ENCODE results near the gene MOB3B. TPM values are rescaled to one million over a fixed set of nuclear protein-coding genes. Genes with fewer than 3 reads are reported as not detected.

Gene MOB3B
- total RNA-seq, 4 donors from 2014 or later = 8.2 to 16.5 (median 10.5) TPM

DNA sequence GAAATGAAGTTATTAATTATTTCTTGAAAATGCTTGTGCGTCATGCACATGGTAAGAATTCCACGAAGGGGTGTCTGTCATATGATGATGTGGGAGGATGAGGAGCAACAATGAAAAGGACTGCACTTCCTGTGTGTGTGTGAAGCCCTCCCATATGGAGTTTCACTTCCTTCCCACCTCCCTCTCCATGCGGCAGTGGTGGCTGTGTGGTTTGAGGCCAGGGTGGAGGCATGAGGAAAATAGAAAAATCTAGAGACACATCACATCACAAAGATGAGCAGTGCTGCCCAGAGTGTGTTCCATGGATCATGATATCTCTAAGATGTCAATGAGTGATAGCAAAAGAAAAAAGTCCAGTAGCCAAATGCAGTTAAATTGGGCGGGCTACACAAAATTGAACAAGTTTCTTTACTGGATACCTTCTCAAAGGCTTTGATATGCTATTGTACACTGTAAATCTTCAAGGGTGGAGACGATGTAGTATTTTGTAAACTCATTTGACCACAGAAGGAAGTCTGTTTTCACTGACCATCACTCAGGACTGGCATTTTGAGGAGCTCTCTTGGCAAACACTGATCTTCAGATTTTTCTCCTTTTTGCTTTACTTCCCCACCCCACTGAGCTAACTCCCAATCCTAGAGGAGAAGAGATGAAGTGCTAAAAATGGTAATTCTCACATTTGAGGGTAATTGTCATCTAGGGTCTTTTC, 177.0 kb downstream of the MOB3B start:
- DNase-seq (ENCODE audit: low spot score in 2 of 2) = no peak
- H3K4me3 ChIP-seq (ENCODE audit: low read depth, poor library complexity, severe bottlenecking) = no peak overlapping the region
- intact Hi-C loops (cut with DNase I; ENCODE audit: low total_unique reads) = no loop called here

DNA sequence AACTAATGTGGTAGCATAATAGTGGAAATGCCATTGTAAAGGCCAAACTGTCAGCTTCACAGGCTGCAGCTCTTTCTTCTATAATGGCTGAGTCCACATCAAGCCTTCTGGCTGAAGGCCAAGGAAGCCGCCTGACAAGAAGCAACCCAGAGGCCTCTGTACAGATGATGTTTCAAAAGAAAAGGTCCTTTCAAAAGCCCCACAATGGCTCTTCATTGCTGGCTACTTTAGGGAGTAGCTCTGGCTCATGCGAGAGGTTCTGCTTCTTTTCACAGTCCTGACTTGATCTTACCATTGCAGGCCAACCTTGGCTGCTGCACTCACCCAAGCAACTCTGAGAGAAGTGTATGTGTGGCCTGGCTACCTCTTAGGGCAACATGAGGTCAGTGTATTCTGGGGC, 178.2 kb downstream of the MOB3B start:
- H3K4me3 ChIP-seq (ENCODE audit: low read depth, poor library complexity, severe bottlenecking) = no peak overlapping the region
- no peak for DNase-seq (ENCODE audit: low spot score in 2 of 2)
- WGBS, 2 donors = 50 to 70% methylated on average over 2 of the region's 2 CpGs
- intact Hi-C loops (cut with DNase I; ENCODE audit: low total_unique reads) = no loop called here
- TF ChIP-seq, protein P1, sequence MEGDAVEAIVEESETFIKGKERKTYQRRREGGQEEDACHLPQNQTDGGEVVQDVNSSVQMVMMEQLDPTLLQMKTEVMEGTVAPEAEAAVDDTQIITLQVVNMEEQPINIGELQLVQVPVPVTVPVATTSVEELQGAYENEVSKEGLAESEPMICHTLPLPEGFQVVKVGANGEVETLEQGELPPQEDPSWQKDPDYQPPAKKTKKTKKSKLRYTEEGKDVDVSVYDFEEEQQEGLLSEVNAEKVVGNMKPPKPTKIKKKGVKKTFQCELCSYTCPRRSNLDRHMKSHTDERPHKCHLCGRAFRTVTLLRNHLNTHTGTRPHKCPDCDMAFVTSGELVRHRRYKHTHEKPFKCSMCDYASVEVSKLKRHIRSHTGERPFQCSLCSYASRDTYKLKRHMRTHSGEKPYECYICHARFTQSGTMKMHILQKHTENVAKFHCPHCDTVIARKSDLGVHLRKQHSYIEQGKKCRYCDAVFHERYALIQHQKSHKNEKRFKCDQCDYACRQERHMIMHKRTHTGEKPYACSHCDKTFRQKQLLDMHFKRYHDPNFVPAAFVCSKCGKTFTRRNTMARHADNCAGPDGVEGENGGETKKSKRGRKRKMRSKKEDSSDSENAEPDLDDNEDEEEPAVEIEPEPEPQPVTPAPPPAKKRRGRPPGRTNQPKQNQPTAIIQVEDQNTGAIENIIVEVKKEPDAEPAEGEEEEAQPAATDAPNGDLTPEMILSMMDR (IDR thresholded peaks at IDR 0.05) = no peak
- no peak for TF ChIP-seq POLR2A (IDR thresholded peaks at IDR 0.05)

More for the DNA sequence above, 177.0 kb downstream of the MOB3B start:
- TF ChIP-seq, protein P1 (IDR thresholded peaks at IDR 0.05) = no peak
- no peak for TF ChIP-seq POLR2A (IDR thresholded peaks at IDR 0.05)
- WGBS, 2 donors = 83% methylated on average over 5 of the region's 5 CpGs

DNA sequence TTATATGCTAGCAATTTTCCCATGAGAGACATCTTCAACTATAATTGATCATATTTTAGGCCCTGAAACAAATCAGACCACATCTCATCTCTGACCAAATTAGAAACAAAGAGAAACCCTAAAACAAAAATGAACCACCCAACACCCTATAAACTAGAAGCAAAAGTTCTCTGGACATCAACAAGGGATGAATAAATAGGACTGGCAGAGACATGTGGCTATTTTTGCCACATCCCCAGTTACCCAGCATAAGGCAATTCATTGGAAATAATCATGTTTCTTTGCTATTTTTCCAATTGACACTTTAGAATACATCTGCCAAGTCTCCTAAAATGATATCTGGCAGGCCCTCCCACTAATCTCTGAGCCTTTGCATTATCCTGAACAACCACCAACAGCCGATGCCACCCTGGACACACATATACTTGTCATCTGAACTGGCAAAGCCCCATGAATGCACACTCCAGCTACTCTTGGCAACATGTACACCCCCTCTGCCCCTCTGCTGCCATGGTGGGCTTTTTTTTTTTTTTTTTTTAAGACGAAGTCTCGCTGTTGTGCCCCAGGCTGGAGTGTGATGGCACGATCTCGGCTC, 179.1 kb downstream of the MOB3B start:
- TF ChIP-seq, protein P1 (IDR thresholded peaks at IDR 0.05) = no peak
- no peak for TF ChIP-seq POLR2A (IDR thresholded peaks at IDR 0.05)
- no peak for DNase-seq (ENCODE audit: low spot score in 2 of 2)
- intact Hi-C loops (cut with DNase I; ENCODE audit: low total_unique reads) = no loop called here
- 89 to 90% methylated on average over 5 of the region's 5 CpGs for WGBS, 2 donors
- H3K4me3 ChIP-seq (ENCODE audit: low read depth, poor library complexity, severe bottlenecking) = no peak overlapping the region

DNA sequence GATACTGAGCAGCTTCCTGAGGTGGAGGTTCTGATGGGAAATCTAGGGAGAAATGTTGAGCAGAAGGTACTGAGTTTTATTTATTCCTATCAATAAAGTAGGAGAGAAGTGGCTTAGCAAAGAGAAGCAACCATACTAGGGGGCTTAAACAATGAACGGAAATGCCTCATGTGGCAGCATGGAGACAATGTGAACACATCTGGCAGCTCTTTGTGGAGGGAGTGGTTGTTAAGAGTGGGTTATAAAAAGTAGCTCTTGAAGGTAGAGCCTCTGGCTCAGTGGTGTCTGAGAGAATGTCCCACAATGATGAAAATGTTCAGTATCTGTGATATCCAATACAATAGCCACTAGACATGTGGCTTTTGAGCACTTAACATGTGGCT, 179.9 kb downstream of the MOB3B start:
- no peak for DNase-seq (ENCODE audit: low spot score in 2 of 2)
- TF ChIP-seq, protein P1 (IDR thresholded peaks at IDR 0.05) = no peak
- intact Hi-C loops (cut with DNase I; ENCODE audit: low total_unique reads) = no loop called here
- WGBS, 2 donors = 50 to 64% methylated on average over 1 of the region's 1 CpG
- no peak overlapping the region for H3K4me3 ChIP-seq (ENCODE audit: low read depth, poor library complexity, severe bottlenecking)

DNA sequence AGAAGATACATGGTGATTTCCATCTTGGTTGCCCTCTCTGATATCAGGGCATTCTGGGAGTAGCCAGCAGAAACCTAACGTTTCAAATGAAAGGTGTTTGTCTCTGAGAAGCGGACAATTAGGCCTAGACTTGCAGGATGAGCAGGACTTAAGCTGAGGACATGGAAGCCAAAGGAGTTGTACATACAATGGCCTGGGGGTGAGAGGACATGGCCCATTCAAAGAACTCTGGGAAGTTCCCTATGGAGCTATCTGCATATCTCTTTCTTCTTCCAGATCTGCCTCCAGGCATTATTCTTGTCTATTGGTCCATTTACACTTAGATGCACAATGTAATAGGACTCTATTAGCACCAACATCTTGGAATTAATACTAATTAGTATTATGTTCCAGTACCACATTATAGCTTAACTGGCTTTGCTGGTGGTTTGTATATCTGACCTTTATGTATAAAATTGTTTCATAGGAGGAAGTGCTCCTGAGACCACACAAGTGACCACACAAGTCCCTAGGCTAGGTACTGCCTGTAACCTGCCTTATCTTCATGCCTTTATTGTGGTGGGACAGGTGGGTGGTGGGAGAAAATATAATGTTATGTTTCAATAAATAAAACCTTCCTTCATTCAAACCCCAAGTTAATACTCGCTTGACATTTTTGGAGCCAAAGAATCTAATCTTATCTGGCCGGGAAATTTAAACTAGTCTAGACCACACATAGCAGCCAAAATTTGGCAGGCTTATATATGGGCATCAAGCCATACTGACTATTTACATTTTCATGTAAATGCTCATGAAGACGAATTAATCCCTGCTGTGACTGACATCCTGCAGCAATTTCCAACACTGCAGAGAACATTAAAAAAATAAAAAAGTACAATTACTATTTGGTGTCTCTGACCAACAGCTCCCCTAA, 180.6 kb downstream of the MOB3B start:
- DNase-seq (ENCODE audit: low spot score in 2 of 2) = no peak
- intact Hi-C loops (cut with DNase I; ENCODE audit: low total_unique reads) = no loop called here
- 48 to 53% methylated on average over 5 of the region's 5 CpGs for WGBS, 2 donors
- no peak for TF ChIP-seq POLR2A (IDR thresholded peaks at IDR 0.05)
- TF ChIP-seq, protein P1 (IDR thresholded peaks at IDR 0.05) = no peak
- H3K4me3 ChIP-seq (ENCODE audit: low read depth, poor library complexity, severe bottlenecking) = no peak overlapping the region
